OCI-LY3 (cell line): Measurements from ENCODE around the gene EFEMP2.

ENCODE experiments used
- CTCF ChIP-seq: fragments of 200-600, 300-600 bp; sonication (generic); IDR thresholded peaks from 2 replicates; pipeline ENCODE4 v1.5.1; 2014; ENCODE audit warnings: antibody characterized with exemption, low read length, low read depth
- EZH2phosphoT487 ChIP-seq: fragments of 200-600 bp; shearing (Covaris generic); IDR thresholded peaks from 2 replicates; pipeline ENCODE4 v1.6.1; 2018; ENCODE audit warnings: antibody characterized with exemption, mixed run types, low read depth

GRCh38 chr11:65895482-65895981 lies 22.9 kb upstream of the EFEMP2 start:
- TF ChIP-seq CTCF: no peak
- TF ChIP-seq EZH2phosphoT487: no peak
